RPMI8226 (cell line): ENCODE measurements around the gene SPATA32.
"Not testable (repeated sequence)": the region's sequence is repeated elsewhere in the genome, so short reads cannot be mapped to it uniquely, and the experiment has no call there.

Experiments used
- DNase-seq: peaks from one replicate; pipeline ENCODE4 v3.0.0-alpha.2; 2015

The SPATA32 gene

DNA sequence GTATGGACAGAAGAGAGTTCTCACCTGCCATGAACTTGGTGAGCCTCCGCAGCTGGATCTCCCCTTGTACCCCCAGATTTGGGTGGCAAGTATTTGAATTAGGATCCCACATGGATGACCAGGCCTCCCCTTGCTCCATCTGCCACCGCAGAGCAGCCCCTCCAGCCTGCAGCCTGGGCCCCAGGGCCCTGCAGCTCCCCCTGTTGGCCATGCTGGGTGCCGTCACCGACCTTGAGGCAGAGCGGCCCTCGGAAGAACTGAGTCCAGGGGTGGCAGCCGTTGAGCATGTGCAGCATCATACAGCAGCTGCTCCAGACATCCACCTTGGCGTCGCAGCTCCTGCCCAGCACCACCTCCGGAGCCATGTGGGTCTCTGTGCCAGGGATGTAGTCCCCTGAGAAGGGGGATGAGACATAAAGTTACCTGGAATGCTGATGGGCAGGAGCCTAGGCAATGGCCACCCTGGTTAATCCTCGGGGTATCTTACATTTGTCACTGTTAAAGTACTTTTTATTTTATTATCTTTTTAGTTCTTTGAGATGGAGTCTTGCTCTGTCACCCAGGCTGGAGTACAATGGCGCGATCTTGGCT, 9.0 kb upstream of the SPATA32 start:
- peak; percentile 42 for DNase-seq

DNA sequence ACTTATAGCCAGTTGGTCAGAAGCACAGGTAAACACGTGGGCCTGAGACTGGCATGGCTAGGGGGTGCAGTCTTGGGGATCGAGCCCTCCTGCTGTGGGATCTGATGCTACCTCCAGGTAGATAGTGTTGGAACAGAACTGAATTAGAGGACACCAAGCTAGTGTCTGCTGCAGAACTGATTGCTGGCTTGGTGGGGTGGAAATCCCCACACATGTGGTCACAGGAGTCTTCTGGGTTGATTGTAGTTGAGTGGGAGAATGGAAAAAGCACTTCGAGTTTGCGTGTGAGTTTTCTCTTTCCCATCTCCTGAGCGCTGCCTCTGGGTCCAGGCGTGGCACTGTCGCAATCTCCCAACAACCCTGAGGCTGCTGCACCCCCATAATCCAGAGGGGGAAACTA, 8.0 kb upstream of the SPATA32 start:
- no peak for DNase-seq

- DNase-seq = no peak
These were observed 5.7 kb upstream of the SPATA32 start for GRCh38 chr17:45267436-45268055.

DNA sequence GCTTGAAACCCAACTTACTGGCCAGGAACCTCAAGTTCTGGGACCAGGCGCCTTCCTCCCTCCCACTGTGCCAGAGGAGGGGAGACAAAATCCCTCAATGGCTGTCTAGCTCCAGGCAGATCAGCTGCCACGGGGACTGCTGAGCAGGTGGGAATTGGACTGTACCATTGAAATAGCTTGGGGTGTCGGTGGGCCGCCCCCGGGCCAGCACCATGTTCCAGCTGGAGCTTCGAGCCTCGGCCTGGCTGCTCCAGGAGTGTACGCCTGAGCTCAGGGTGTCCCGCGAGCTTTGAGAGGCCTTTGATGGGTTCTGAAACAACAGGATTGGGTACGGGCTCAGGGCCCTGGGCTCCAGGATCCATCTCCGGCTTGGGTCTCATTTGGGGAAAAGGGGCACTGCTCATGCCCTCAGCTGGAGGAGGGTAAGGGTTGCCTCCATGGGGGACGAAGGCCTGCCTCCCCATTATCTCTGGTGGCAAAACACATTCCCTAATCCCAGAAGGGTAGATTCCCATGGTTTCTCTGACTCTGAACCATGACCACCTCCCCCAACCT, 4.6 kb upstream of the SPATA32 start:
- no peak for DNase-seq

DNA sequence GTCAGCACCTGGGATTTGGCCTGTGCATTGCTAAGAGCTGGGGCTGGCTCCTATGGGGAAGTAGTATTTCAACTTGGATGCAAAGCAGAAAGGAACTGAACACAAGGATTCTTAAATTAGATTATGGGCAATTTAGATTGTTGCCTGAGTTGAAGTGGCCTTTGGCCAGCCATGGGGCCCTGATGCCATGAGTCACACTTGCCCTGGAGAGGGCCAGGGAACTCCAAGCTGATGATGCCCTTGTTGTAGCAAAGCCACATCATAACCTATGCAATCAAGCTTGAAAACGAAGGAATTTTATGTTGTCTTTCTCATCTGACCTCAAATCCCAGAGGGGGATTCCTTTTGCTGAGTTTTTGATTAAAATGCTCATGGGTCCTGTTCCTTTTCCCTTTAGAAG, 3.9 kb upstream of the SPATA32 start:
- DNase-seq = no peak

DNA sequence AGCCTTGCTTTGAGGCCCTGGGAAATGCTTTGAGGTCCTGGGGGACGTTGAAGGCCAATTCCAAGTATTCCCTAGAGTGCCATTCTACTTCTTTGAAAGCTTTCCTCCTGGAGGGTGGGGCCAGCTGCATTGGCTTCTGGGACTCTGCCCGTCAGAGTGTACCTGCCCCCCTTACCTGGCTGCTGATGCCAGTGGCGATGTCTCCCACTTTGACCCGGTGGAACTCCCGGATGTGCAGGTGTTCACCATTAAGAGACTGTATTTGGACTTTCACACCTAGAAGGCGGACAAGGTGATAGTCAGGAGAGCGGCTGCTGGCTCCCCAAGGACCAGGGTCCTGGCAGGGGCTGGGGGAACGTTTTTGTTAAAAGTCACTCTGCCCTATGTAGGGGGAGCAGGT, 3.1 kb upstream of the SPATA32 start:
- no peak for DNase-seq

- no peak for DNase-seq
These were observed 2.5 kb upstream of the SPATA32 start for GRCh38 chr17:45264430-45264829.

- DNase-seq = no peak
These were observed 1.6 kb upstream of the SPATA32 start for GRCh38 chr17:45263477-45263860.

GRCh38 chr17:45262516-45263476, 902 bp upstream of the SPATA32 start:
- no peak for DNase-seq

DNA sequence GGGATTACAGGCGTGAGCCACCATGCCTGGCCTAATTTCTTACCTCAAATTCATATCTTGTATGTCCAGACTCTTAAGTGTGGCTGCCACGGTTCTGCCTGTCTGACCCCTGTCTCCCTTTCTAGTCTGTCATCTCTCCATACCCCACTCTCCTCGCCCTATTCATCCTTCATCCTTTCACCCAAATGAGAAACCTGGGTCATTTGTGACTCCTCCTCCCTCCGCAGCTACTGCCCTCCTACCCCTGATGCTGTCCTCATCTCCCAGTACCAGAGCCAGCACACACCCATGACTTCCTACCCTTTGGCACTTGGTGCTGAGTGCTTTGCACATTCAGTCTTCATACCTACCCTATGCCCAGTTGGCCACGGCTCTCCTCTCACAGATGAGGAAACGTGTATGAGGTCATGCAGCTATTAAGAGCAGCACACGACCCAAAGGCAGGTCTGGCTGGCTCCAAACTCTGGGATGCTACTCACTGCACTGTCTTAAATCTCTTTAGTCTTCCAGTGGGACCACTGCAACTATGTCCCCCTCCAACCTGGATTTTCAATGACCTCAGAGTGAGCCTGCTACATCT, 1.6 kb downstream of the SPATA32 start:
- no peak for DNase-seq

DNA sequence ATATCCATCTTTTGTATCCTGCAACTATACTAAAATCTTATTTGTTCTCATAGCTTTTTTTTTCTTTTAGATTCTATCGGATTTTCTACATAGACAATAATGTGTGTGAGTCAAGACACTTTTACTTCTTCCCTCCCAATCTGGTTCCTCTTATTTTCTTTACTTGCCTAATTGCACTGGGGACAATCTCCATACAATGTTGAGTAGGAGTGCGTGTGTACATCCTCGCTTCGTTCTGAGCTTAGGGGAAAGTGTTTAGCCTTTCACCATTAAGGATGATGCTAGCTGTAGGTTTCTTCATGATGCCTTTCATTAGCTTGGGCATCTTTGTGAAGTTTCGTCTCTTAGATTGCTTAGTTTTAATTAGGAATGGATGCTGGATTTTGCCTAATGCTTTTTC, 2.9 kb downstream of the SPATA32 start:
- no peak for DNase-seq

DNA sequence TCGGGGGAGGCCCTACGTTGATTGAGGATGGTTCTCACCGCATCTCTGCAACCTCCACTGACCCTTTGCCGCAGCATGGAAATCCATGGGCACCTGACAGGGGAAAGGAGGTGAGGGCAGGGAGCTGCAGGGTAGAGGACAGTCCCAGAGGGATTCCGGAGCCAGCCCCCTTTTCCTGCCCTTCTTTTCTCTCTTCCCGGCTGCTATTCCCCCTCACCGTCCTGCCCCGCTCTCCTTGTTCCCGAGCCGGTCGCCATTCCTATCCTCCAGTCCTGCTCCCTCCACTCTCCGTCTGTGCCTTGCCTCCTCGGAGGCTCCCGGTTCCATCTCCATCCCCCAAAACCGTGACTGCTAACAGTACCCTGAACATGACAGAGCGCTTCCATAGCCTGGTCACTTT, 4.8 kb downstream of the SPATA32 start:
- DNase-seq = no peak

DNA sequence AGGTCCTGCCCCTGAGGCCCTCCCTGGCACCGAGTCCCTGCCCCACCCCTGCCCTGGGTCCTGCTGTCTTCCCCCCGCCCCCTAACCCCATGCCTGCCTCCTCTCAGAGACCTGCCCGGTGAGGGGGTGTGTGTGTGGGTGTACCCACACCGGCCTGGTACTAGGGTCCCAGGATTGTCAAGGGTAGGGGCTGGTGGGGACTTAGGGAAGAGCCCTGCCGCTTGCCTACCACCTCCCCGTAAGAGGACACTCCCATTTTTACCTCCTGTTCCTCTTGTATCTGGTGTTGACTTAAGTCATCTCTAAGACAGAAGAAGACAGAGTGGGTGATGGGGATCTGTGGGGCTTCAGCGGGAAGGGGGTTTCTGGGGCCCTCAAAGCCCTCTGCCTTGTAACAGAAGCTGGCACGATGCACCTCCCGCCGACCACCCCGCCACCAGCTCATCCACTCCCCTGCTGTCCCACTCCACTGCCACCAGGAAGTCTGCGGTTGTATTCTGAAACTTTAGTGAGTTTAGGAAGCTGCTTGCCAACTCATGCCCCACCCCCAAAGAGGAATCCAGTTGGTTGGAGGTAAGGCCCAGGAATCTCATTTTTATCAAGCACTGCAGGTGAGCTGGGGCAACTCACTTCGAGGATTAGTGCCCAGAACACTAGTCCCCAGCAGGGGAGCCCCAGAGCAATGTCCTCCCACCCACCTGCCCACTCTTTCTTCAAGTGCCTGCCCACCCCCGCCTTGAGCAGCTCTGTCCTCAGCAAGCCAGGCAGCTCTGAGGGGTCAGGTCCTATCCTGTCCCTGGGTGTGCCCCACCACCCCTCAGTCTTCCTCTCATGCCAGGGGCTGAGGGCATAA, 5.6 kb downstream of the SPATA32 start:
- DNase-seq = peak; percentile 72

- DNase-seq = no peak
These were observed 6.5 kb downstream of the SPATA32 start for GRCh38 chr17:45255358-45255757.

DNA sequence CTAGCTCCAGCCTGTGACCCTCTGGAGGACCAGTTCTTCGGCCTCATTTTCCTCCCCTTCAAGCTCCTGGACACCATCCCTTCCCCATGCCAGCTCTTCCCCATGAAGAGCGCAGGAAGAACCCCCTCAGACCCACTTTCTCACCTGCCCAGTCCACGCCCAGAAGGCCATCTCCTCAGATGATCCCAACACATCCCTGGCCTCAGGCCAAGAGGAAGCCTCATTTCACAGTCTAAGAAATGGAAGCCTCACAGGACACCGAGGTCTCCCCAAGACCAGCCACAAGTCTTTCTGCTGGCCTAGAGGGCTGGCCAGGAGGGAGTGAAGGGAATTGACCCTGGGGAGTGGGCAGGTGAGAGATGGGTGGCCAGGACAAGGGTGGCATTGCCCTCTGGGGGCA, 8.0 kb downstream of the SPATA32 start:
- no peak for DNase-seq

- not testable (repeated sequence) for DNase-seq
These were observed 8.7 kb downstream of the SPATA32 start for GRCh38 chr17:45253237-45253636.

GRCh38 chr17:45251931-45252330, 10.0 kb downstream of the SPATA32 start:
- no peak for DNase-seq

DNA sequence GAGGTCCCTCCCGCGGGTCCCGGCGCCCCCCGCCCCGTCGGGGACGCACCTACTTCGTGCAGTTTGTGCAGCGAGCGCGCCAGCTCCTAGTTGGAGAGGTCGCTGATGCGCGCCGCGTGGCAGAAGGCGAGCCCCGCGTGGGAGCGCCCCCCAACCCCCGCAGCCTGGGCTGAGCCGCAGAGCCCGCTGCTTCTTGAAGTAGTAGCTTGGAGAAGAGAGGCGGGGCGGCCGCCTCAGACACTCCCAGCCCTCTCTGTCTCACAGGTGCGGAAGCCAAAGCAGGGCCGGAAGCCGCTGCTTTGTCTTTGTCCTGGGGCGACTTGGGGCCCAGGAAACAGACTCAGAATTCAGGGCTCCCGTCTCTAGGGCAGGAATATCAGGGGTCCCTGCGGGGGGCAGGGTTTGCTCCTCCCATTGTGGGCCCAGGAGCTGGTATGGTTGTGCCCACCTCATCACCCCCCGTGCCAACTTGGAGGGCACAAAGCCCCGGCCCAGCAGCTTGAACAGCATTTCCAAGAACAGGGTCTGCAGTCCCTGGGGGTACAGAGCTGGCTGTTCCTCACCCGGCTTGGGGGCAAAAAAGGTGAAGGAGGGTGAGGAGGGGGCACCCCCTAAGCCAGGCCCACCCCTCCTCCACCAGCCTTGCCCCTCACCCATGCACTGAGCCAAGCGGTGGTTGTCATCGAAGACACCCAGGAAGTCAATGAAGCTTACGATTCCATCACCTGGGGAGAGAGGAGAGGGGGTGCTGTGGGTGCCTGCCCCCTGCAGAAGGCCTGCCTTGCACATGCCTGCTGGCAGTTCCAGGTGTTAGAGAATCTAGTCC, 13.5 kb downstream of the SPATA32 start:
- peak; percentile 89 for DNase-seq

DNA sequence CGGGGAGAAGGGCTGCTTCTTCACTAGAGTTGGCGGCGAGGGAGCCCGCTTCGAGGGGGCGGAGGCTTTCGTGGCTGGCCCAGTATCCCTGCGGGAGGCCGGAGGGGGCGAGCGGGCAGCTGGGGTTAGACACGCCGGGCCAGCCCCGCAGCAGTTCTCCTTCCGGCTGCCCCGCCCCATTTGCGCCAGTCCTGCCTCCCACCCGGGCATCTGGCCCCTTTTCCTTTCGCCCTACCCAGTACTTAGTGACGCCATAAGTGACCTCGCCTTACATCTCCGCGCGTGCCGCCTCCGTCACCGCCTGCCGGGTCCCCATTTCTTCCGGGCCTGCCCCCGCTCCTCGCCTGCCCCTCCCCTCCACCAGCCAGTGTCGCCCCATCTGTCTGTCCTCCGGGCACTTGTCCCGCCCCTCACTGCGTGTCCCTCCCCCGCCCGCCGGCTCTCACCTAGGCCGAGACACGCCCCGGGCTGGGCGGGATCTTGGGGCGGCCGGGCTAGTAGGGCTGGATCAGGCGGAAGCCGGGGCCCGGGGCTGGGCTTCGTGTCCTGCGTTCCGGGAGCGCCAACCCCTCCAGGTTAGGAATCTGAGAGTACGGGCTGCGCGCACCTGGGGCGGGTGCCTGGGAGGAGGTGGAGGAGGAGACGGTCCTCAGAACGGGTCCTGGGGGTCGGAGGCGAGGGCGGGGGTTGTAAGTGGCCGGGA, 14.3 kb downstream of the SPATA32 start:
- peak; percentile 97 for DNase-seq

DNA sequence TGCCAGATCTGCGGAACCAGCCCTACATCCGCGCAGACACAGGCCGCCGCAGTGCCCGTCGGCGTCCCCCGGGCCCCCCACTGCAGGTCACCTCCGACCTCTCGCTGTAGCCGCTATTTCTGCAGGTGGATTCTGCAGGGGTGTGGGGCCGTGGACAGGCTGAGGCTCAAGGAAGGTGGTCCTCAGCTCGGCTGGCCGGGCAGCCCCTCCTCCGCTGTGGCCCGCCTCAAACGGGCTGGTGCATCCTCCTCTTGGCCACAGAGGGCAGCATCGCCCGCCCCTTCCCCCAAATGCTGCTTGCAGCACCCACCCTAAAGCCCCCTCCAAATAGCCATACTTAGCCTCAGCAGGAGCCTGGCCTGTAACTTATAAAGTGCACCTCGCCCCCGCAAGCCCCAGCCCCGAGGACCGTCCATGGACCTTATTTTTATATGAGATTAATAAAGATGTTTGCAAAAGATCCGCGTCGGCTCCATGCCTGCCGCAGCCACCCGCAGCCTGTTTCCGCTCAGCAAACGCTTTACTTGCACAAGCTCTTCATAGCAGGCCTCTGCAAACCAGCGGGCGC, 14.9 kb downstream of the SPATA32 start:
- peak; percentile 17 for DNase-seq
